Activated CD4-positive, alpha-beta T cell treated with anti-CD3 and anti-CD28 coated beads, Interleukin-2, amount 50 U/mL, for 48 hours (primary cell): Measurements from ENCODE around the gene ARFGAP2.

Experiments
- DNase-seq, 2 experiments: peaks; one replicate each; pipeline ENCODE4 v3.0.0-alpha.2; 2020

ARFGAP2 gene

GRCh38 chr11:47166368-47166767, 10.3 kb downstream of the ARFGAP2 start:
- no peak for DNase-seq

- no peak for DNase-seq
Observed at GRCh38 chr11:47165253-47165840, 11.3 kb downstream of the ARFGAP2 start.

- no peak for DNase-seq
Observed at GRCh38 chr11:47164321-47164720, 12.4 kb downstream of the ARFGAP2 start.

GRCh38 chr11:47163898-47164297, 12.8 kb downstream of the ARFGAP2 start:
- DNase-seq: no peak

GRCh38 chr11:47163193-47163592, 13.5 kb downstream of the ARFGAP2 start:
- DNase-seq: no peak

GRCh38 chr11:47162426-47162825, 14.3 kb downstream of the ARFGAP2 start:
- no peak for DNase-seq

GRCh38 chr11:47161890-47162289, 14.8 kb downstream of the ARFGAP2 start:
- DNase-seq: no peak

GRCh38 chr11:47161134-47161854, 15.4 kb downstream of the ARFGAP2 start:
- DNase-seq: peak; percentile 54 to 70

GRCh38 chr11:47160753-47161133, 15.9 kb downstream of the ARFGAP2 start:
- no peak for DNase-seq

GRCh38 chr11:47158242-47158641, 18.4 kb downstream of the ARFGAP2 start:
- no peak for DNase-seq

GRCh38 chr11:47157805-47158204, 18.9 kb downstream of the ARFGAP2 start:
- DNase-seq: no peak

- no peak for DNase-seq
Observed at GRCh38 chr11:47156951-47157350, 19.7 kb downstream of the ARFGAP2 start.

GRCh38 chr11:47156333-47156732, 20.3 kb downstream of the ARFGAP2 start:
- DNase-seq: no peak

GRCh38 chr11:47155879-47156278, 20.8 kb downstream of the ARFGAP2 start:
- no peak for DNase-seq

- no peak for DNase-seq
Observed at GRCh38 chr11:47154616-47155570, 21.8 kb downstream of the ARFGAP2 start.

GRCh38 chr11:47152953-47153950, 23.4 kb downstream of the ARFGAP2 start:
- DNase-seq: peak; percentile 69 to 77

GRCh38 chr11:47152126-47152952, 24.3 kb downstream of the ARFGAP2 start:
- no peak for DNase-seq

- DNase-seq: no peak
Observed at GRCh38 chr11:47149782-47150181, 26.9 kb downstream of the ARFGAP2 start.

GRCh38 chr11:47148903-47149531, 27.7 kb downstream of the ARFGAP2 start:
- DNase-seq: no peak

GRCh38 chr11:47148270-47148669, 28.4 kb downstream of the ARFGAP2 start:
- no peak for DNase-seq

- DNase-seq: no peak
Observed at GRCh38 chr11:47147681-47148080, 29.0 kb downstream of the ARFGAP2 start.
